HG03558 (cell line): ENCODE measurements around the gene SMARCC2.

Experiments
- ATAC-seq: cut with Tn5 transposase; IDR thresholded peaks from one replicate; pipeline ENCODE4 v1.9.1; 2021; ENCODE audit warnings: moderate number of reproducible peaks; ENCODE audit not compliant: unreplicated experiment; ENCODE audit errors: extremely low read depth

The SMARCC2 gene

DNA sequence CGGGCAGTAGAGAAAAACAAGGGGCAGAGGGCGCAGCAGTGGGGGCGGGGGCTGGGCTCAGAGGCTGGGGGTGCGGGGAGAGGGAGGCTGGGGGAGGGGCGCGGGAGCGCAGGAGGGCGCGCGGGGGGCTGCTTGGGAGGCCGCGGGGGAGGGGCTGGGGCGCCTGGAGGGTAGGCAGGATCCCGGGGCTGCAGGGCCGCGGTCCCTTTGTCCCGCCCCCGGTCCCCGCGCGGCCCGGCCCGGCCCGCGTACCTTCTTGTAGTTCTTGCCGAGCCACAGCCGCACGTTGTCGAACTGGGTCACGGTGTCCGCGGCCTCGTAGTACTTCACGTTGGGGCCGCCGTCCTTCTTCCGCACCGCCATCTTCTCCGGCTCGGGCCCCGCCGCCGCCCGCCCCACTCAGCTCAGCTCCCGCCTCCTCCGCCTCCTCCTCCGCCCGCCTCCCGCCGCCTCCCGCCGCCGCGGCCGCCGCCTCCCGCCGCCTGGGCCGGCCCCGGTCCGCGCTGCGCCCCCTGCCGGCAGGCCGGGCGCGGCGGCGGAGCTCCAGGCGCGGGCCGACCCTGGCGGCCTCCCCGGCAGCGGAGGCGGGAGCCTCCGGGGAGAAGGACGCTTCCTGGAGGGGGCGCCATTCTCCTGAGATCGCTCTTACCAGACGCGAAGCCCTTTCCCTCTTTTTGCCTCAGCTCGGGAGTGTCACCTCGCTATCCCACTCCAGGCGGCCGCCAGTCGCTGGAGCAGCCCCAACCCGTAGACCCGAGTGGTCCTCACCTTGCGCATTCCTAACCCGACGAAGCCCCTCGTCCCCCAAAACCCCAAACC lies at the start of gene SMARCC2:
Gene SMARCC2, minus strand, starts transcription at position 385 of the 819 bp plus-strand sequence. Its CDS starts 22 bp downstream, at position 363.
- no peak for ATAC-seq

DNA sequence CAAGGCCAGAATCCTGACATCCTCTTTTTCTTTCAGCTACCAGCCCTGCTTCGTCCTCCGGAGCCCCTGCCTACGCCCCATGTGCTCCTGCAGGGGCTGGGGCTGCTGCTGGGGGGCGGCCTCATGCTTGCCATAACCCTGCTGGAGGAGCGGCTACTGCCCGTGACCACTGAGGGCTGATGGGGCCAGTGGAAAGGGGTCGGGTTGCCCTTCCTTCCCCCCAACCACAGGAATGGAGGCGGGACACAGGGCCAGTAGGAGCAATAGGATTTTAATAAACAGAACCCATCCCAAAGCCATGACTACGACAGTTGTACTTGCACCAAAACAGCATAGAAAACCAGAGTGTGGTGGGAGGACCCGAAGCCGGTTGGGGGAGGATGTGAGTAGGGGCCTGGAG lies 48.3 kb upstream of the SMARCC2 start:
- ATAC-seq = no peak

DNA sequence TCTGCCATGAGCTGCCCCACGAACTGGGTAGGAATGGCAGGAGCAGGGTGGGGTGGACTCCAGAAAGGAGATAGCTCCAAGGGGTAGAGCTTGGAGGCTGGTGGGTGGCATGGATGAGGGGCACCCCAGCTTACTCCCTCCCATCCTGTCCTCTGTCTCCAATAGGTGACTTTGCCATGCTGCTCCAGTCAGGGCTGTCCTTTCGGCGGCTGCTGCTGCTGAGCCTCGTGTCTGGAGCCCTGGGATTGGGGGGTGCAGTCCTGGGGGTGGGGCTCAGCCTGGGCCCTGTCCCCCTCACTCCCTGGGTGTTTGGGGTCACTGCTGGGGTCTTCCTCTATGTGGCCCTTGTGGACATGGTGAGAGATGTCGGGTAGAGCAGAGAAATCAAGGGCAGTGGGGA lies 47.7 kb upstream of the SMARCC2 start:
- ATAC-seq = no peak

DNA sequence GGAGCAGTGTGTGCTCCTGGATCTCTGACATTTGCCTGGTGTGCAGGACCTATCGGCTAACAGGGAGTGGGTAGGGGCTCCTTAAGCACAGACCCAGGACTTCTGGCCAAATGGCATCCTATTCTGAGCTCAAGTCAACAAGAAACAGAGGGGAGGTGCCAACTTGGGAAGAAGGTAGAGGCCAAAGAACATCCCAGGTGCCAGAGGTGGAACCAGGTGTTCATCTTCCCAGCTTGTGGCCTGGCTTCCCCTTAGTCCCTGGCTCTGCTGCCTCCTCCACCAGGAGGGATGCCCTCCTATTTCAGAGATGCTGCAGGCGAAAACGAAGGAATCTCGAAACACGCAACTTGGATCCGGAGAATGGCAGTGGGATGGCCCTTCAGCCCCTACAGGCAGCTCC lies 46.8 kb upstream of the SMARCC2 start:
- no peak for ATAC-seq

DNA sequence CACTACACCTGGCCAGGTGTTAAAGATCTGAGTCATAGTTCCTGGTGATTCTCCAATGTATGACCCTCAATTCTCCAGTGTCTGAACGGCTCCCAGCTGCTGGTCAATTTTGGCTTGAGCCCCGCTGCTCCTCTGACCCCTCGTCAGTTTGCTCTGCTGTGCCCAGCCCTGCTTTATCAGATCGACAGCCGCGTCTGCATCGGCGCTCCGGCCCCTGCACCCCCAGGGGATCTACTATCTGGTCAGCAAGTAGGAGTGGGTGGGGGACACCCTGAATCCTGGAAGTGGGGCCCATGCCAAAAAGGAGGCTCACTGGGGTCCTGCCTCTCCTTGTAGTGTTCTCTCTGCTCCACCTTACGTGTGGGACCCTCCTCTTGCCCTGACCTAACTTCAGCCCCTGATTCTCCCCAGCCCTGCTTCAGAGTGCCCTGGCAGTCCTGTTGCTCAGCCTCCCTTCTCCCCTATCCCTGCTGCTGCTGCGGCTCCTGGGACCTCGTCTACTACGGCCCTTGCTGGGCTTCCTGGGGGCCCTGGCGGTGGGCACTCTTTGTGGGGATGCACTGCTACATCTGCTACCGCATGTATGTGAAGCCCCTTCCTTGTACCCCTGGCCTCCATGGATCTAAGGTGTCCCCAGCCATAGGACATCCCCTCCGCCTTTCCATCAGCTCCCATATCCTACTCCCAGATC lies 45.6 kb upstream of the SMARCC2 start:
- ATAC-seq = no peak

DNA sequence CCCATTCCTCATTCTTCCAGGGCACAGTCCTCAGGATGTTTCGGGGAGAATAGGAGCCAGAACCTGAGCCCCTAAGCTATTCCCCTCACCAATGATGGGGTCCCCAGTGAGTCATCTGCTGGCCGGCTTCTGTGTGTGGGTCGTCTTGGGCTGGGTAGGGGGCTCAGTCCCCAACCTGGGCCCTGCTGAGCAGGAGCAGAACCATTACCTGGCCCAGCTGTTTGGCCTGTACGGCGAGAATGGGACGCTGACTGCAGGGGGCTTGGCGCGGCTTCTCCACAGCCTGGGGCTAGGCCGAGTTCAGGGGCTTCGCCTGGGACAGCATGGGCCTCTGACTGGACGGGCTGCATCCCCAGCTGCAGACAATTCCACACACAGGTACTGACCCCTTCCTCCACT lies 41.9 kb upstream of the SMARCC2 start:
- ATAC-seq = no peak

DNA sequence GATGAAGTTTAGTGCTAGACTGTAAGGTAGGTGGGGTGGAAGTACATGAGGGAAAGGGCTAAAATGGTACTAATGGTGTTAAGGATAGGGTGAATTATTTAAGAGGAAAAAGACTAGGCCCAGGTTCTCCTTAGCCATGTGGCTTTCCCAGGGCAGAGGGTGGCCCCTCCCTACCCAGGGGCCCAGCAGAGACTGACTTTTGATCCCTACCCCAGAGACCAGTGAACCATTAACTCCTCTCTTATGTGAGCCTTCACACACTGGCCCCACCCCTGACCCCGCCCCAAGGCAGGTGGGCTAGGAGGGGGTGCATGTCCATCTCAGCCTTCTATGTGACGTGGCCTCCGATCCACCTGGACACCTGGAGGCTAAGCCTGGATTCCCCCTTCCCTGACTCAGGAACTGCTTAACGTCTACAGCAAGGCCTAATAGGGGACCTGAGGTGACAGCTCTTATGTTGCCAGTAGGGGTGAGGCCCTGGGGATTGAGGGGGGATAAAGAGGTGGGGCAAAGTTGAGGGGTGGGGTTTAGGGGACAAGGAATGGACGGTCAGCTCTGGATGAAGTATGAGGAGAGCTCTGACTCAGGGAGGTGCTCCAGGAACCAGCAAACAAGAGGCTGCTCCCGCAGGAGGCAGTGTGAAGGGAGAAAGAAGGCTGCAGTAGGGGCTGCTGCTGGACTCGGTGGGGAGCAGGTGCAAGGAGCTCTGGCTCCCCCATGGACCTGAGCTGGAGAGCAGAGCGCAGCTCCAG lies 41.3 kb upstream of the SMARCC2 start:
- no peak for ATAC-seq

DNA sequence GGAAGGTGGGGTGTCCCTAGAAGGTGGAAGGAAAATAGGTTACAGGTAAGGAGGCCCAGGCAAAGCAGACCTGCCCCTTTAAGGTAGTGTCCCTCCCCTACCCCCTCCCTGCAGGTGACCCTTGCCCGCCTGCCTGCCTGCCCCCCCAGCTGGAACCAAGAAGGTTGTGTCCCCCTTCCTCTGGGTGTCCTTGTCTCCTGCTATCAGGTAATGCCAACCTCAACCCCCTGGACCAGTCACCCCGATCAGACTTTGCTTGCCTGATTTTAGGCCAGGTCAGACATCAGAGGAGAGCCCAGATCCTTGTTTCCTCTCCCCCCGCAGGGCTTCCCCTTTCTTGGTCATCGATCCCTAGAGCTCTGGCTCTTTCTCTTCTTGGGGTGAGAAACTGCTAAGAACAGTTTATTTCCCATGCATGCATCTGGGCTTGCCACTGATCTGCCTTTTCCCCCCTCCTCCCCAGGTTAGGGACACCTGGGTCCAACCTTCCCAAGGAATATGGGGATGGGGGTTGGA lies 40.7 kb upstream of the SMARCC2 start, which contains the start of gene SLC39A5:
Gene SLC39A5, plus strand, starts transcription at position 136 of the 516 bp plus-strand sequence. CDS start 1,224 bp downstream, outside the sequence.
- ATAC-seq = no peak

DNA sequence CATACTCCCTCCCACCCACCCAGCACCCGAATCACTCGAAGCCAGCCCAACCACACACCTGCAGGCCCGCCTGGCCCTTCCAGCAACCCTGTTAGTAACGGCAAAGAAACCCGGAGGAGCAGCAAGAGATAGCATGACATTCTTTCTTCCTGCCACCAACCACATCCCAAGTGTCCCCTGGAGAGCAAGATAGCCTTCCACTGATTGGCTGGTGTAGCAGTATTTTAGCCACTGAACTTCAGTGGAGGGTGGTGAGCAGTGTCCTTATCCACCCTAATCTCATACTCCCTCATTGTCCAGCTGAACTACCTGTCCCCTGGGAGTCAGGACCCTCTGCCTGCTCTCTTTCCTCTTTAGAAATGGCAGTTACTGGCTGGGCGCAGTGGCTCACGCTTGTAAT lies 39.8 kb upstream of the SMARCC2 start:
- ATAC-seq = no peak

DNA sequence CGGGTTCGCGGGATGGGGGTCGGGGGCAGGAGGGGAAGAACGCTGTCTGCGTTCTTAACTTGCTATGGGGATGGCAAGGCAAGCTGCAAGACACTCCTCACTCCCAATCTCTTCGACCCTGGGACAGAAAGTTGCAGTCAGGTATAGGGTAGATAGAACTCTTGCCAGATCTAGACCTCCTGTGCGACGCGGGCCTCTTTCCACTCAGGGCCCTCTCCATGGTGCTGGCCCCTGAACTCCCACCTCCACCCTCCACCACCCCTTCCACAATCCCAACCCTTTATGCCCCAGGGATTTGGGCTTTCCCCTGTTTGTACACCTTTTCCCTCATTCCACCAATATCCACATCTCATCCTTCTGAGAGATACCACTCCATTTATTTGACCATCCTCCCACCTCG lies 35.7 kb upstream of the SMARCC2 start:
- ATAC-seq = no peak

DNA sequence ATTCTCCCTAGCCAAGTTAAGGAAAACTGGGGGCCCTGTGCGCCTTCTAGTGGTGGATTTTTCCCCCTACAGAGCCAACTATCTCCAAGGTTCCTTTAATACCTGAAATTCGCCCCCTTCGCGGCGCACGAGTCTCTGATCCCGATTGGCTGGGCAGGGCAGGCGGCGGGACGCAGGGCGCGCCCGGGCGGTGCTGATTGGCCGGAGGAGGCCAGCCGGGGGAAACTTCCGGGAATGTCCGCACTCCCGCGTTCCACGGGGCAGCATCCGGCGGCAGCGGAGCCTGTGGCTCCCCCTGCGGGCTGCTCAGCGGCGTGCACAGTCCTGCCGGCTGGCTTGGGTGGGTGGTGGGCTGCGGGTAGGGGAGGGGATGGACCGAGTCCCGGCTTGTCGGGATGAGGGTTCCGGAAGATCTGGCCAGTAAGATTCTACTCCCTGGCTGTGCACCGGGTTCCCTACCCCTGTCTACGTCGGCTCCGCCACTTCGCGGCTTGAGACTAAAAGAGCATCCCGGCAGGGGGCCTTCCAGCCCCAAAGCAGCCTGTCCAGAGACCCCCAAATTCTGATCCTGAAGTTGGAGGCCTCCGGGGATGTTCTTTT lies 34.9 kb upstream of the SMARCC2 start, which contains the start of gene NABP2:
Gene NABP2, plus strand, starts transcription at position 241 of the 600 bp plus-strand sequence. CDS start 515 bp downstream, outside the sequence.
- peak; percentile 53 for ATAC-seq

DNA sequence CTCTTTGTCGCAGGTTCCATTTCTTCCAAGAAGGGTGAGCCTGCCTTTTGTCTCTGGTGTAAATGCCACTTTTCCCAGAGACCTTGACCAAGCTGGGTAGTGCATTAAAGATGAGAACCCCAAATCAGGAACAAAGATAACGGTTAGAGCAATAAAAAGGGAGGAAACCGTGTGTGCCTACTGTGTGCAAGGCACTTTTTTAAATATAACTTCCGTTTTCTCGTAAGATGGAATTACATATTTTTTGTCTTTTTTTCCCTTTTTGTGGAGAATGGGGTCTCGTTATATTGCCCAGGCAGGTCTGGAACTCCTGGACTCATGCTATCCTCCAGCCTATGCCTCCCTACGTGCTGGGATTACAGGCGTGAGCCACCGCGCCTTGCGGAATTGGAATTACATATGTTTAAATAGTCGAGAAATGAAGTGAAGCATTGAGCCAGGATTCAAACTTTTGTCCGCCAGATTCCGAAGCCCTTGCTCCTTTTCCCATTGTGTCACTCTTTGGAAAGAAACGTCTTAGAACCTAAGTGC lies 34.4 kb upstream of the SMARCC2 start:
- ATAC-seq = no peak

DNA sequence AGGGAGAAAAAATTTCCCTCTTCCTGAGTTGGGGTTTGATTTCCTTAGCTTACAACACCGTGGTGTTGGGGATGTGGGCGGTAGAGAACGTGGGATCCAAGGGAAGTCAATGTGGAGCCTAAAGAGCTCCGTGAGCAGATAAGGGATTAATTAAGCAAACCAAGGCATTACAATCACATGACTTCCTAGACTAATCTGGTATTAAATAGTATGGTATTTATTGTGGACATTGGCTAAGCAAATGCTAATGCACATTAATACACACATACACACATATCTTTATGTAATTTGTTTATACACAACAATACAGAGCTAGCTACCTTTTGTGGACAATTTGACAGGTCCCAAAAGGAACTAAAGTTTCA lies 33.2 kb upstream of the SMARCC2 start:
- ATAC-seq = no peak

DNA sequence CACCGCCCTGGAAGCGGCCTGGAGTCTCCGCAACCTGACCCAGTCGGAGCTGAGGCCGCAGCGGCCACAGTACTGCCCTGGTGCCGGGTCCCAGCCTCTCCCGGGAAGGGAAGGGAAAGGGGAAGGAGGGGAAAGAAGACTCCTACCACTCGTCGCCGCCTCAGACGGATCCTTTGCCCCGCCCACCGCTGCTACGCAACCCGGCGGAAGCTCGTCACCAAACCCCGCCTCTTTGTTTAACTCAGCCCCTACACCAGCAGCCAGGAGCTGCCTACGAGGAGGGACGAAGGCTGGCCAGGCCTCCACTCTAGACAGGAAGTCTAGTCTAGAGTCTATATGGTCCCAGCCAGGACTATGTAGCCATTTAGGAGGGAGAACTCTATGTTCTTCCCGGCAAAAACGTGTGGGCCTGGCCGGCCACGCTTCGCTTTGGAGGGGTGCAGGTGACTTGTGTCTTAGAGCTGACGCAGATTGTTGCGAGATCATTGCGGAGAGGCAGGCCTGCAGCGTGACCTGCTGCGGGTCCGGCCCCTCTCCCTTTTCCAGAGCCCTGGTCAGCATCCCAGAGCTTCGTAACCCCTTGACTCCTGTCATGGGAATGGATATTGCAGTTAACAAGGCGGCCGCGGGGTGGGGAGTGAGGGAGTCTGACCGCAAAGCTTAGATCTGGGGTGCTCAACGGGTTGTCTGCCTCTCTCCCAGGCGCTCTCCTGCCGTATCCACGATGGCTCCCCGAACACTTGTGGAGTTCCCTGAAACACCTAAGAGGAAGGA lies 32.7 kb upstream of the SMARCC2 start, which contains the start of gene RNF41:
Gene RNF41, minus strand, starts transcription at position 166 of the 774 bp plus-strand sequence. CDS start 7,875 bp downstream, outside the sequence.
- ATAC-seq = peak; percentile 67

DNA sequence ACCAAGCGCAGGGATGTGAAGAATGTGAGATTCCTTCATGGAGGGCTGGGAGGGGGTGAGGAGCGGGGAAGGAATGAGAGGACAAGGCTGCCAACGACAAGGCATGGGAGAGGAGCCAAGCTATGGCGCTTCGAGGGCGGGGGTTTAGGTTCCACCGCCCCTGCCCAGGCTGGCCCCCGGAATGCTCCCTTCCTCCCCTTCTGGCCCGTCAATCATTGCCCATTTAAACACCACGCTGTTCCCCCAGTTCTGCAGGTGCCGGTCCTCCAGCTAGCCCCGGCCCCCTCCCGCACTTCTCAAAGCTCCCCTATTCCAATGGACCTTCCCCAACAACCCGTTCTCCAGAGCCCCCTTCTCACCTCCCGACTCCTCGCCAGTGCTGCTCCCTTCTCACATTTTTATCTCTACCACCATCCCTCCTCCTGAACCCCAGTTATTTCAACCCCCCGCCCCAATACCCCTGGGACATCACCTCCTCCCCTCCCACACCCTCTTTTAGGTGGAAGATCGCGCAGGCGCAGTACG lies 32.0 kb upstream of the SMARCC2 start:
- ATAC-seq = no peak

DNA sequence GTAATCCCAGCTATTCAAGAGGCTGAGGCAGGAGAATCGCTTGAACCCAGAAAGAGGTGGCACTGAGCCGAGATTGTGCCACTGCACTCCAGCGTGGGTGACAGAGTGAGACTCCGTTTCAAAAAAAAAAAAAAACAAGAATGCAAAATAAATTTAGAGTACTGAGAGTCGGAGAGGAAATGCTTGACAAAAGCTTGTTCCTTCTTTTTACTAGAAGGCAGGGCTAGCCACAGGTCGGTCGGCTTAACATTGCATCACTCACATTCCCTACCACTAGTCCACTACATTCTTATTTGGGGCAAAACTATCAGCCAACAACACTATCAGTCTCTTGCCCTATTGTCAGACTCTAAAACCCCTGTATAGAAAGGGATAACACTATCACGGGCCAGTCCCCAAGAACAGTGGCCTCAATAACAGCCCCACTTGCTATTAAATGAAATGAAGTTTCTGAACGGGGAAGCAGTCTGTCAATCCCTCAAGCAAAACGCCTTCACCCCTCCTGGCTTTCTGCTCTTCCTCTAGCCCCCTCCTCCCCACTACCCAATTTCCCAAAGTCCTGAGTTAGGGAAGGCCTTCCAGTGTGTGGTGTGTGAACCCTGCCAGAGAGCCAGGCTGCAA lies 31.4 kb upstream of the SMARCC2 start:
- ATAC-seq = no peak

DNA sequence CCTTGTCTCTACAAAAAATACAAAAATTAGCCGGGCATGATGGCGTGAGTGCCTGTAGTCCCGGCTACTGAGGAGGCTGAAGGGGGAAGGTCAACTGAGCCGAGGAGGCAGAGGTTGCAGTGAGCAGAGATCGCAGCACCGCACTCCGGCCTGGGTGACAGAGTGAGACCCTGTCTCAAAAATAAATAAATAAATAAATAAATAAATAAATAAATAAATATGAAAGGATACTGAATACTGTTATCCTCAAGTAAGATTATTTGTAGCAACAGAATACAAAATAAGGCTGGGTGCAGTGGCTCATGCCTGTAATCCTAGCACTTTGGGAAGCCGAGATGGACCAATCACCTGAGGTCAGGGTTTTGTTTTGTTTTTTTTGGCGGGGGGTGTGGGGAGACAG lies 30.6 kb upstream of the SMARCC2 start:
- no peak for ATAC-seq

DNA sequence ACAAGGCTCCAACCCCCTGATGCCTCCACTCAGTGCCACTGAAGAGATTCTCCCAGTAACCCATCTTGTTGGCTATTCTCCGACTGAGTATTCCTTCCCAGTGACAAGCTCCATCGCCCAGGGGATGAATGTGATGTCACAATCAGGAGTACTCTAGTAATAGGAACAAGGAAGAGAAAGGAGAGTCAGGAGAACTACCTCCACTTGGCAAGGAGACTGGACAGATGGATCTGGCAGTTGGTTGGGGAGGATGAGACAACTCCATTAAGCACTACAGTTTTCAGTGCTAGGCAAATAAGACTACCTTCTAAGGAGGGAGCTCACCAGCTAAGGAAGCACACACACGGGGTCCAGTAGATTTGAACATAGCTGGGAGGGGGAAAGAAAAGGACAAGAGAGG lies 27.2 kb upstream of the SMARCC2 start:
- ATAC-seq = no peak
